Measurements from ENCODE around the gene ABHD5. TPM values are rescaled to one million over a fixed set of nuclear protein-coding genes. Genes with fewer than 3 reads are reported as not detected.
A peak's percentile ranks its signal among the peaks of the same experiment; 100 is the strongest.

The ABHD5 gene
- total RNA-seq, 1 experiment from 2014 or later: 29.5 TPM

DNA sequence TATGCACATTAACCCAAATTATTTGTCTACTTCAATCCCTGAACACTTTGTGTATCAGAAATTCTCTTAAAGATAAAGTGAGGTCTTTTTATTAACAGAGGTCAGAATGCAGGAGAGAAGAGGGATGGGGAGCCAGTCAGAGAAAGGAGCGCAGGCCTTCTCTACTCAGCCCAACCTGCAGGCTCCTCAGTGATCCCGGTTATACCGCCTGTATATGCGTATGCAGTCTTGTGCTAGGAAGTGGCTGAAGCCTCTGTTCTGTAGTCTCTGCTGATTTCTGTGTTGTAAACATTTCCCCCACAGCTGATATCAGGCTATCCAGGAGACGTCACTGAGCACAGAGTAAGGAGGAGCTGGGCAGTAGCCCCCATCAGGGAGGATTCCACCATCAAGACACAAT is 57.9 kb downstream of the ABHD5 start:
- ATAC-seq (no peak), DNase-seq (no peak)
- Histone ChIP-seq H3K36me3 (ENCODE audit: low read depth, low read length) (no peaks in the 10 kb centered on the region), H4K20me1 (ENCODE audit: low read length) (no peaks in the 10 kb centered on the region), H3K4me1 (ENCODE audit: insufficient read depth, low read length) (peaks cover 26% of the 10 kb centered on the region), H3K79me2 (ENCODE audit: low read length) (no peaks in the 10 kb centered on the region), H3K9me2 (replicated peaks; ENCODE audit: low read length) (no peaks in the 10 kb centered on the region), H3K27ac (ENCODE audit: low read length) (peak overlapping the region; percentile 53), H3K9ac (ENCODE audit: low read length) (no peak overlapping the region), H3K4me2 (ENCODE audit: low read length) (peak overlapping the region; percentile 35; the same call in 1 of the 2 replicates), H3K9me3 (ENCODE audit: low read length) (no peaks in the 10 kb centered on the region), H3F3A (ENCODE audit: low read length, unreplicated experiment) (no peaks in the 10 kb centered on the region), H2AFZ (ENCODE audit: low read length) (peak overlapping the region; percentile 63), H3K27me3 (ENCODE audit: low read length) (no peaks in the 10 kb centered on the region), H3K4me3 (ENCODE audit: low read length) (no peak overlapping the region)
- CTCF ChIA-PET: no interaction called here
- POLR2A ChIA-PET (ENCODE audit: unreplicated experiment): no interaction called here
- TF ChIP-seq EZH2 (IDR thresholded peaks at IDR 0.05; ENCODE audit: low read length, unreplicated experiment): no peak
- BruUV-seq (replicated peaks): no TSS peak
- intact Hi-C loops (cut with micrococcal nuclease): no loop called here

DNA sequence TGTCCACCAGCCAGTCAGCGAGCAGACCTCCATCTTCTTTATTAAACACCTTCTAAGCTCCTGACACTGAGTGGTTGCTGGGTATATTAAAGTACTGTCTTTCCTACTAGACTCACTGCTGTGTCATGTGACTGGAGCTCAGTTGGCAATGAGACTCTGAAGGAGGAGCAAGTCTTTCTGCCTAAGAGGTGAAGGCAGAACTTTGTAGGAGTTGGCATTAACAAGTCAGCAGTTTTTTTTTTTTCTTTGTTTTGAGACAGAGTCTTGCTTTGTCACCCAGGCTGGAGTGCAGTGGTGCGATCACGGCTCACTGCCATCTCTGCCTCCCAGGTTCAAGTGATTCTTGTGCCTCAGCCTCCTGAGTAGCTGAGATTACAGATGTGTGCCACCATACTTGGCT is 62.2 kb downstream of the ABHD5 start:
- H2AFZ ChIP-seq (ENCODE audit: low read length): no peak overlapping the region

DNA sequence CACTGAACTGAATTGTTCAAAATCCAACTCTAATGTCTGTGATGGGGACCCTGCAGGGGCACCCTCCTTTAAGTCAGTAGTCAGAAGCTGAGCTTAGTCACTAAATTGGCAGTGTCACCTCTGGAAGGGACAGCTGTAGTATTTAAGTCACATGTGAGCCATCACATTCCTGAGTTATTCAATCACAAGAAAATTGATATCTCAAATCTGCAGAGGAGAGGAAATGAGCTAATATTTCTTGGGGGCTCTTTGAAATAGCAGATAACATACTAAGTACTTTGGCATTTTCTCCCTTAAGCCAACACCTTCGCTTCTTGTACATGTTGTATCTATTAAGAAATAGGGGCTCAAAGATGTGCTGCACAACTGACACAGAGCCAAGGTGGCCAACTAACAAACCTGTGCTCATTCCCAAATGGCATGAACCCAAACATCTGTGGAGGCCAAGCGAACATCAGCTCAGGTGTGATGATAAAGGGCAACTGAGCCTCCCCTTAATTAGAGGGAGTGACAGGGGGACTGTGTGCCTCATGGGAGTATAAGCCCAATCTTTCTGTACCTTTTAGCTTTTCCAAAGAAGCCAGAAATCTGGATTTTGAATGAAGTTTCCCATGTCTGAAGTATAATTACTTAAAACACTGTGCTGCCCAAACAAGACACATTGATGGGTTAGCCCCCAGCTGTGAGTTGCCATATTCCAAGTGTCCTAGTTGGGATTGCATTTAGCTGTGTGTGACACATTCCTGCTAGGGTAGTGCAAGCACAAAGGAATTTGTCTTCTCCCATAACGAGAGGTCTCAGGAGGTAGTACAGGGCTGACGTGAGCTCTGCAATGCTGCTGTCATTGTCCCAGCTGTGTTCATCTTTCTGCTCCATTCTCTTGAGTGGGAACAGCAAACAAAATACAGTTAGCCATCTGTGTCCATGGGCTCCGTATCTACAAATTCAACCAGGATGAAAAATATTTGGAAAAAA is 63.3 kb downstream of the ABHD5 start:
- Histone ChIP-seq H2AFZ (ENCODE audit: low read length) (no peak overlapping the region), H3K36me3 (ENCODE audit: low read depth, low read length) (no peaks in the 10 kb centered on the region), H3K9ac (ENCODE audit: low read length) (no peak overlapping the region), H4K20me1 (ENCODE audit: low read length) (no peaks in the 10 kb centered on the region), H3K27me3 (ENCODE audit: low read length) (no peaks in the 10 kb centered on the region), H3K9me3 (ENCODE audit: low read length) (no peaks in the 10 kb centered on the region), H3K4me3 (ENCODE audit: low read length) (no peak overlapping the region), H3K27ac (ENCODE audit: low read length) (peak overlapping the region; percentile 47), H3K9me2 (replicated peaks; ENCODE audit: low read length) (no peaks in the 10 kb centered on the region), H3K79me2 (ENCODE audit: low read length) (no peaks in the 10 kb centered on the region), H3K4me2 (ENCODE audit: low read length) (peak overlapping the region; percentile 71), H3K4me1 (ENCODE audit: insufficient read depth, low read length) (peaks cover 39% of the 10 kb centered on the region), H3F3A (ENCODE audit: low read length, unreplicated experiment) (no peaks in the 10 kb centered on the region)
- peak; percentile 95 for DNase-seq
- TF ChIP-seq EZH2 (IDR thresholded peaks at IDR 0.05; ENCODE audit: low read length, unreplicated experiment) (no peak), EZH2phosphoT487 (IDR thresholded peaks at IDR 0.05; ENCODE audit: borderline replicate concordance, low read length) (no peak)
- TF ChIP-seq, protein P1, sequence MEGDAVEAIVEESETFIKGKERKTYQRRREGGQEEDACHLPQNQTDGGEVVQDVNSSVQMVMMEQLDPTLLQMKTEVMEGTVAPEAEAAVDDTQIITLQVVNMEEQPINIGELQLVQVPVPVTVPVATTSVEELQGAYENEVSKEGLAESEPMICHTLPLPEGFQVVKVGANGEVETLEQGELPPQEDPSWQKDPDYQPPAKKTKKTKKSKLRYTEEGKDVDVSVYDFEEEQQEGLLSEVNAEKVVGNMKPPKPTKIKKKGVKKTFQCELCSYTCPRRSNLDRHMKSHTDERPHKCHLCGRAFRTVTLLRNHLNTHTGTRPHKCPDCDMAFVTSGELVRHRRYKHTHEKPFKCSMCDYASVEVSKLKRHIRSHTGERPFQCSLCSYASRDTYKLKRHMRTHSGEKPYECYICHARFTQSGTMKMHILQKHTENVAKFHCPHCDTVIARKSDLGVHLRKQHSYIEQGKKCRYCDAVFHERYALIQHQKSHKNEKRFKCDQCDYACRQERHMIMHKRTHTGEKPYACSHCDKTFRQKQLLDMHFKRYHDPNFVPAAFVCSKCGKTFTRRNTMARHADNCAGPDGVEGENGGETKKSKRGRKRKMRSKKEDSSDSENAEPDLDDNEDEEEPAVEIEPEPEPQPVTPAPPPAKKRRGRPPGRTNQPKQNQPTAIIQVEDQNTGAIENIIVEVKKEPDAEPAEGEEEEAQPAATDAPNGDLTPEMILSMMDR (conservative IDR thresholded peaks at IDR 0.05; ENCODE audit: low read depth, low read length): no peak
- BruUV-seq (replicated peaks): no TSS peak
- CTCF ChIA-PET: interaction anchor here (0.7 kb wide), 2 partner anchors 210 kb away, joined by 3 read pairs; no protein-coding TSS in a partner anchor
- POLR2A ChIA-PET (ENCODE audit: unreplicated experiment): no interaction called here
- ATAC-seq: peak; percentile 77
- intact Hi-C loops (cut with micrococcal nuclease): loop anchor here (10.0 kb wide), 1 partner anchor 589 kb away; no protein-coding TSS in a partner anchor

More for the DNA sequence above, 62.2 kb downstream of the ABHD5 start:
- peaks cover 38% of the 10 kb centered on the region for H3K4me1 ChIP-seq (ENCODE audit: insufficient read depth, low read length)
- TF ChIP-seq EZH2phosphoT487 (IDR thresholded peaks at IDR 0.05; ENCODE audit: borderline replicate concordance, low read length): no peak
- no peak for TF ChIP-seq EZH2 (IDR thresholded peaks at IDR 0.05; ENCODE audit: low read length, unreplicated experiment)
- TF ChIP-seq, protein P1 (conservative IDR thresholded peaks at IDR 0.05; ENCODE audit: low read depth, low read length): no peak
- H3K79me2 ChIP-seq (ENCODE audit: low read length): no peaks in the 10 kb centered on the region
- no peak overlapping the region for H3K4me2 ChIP-seq (ENCODE audit: low read length)
- no TSS peak for BruUV-seq (replicated peaks)
- no peaks in the 10 kb centered on the region for H3K9me3 ChIP-seq (ENCODE audit: low read length)
- CTCF ChIA-PET: interaction anchor here (0.7 kb wide), 1 partner anchor 208 kb away, joined by 3 read pairs; no protein-coding TSS in a partner anchor
- no peaks in the 10 kb centered on the region for H3F3A ChIP-seq (ENCODE audit: low read length, unreplicated experiment)
- no peak for ATAC-seq
- no peaks in the 10 kb centered on the region for H4K20me1 ChIP-seq (ENCODE audit: low read length)
- H3K4me3 ChIP-seq (ENCODE audit: low read length): no peak overlapping the region
- intact Hi-C loops (cut with micrococcal nuclease): loop anchor here (10.0 kb wide), 1 partner anchor 588 kb away; no protein-coding TSS in a partner anchor
- POLR2A ChIA-PET (ENCODE audit: unreplicated experiment): no interaction called here
- no peaks in the 10 kb centered on the region for H3K9me2 ChIP-seq (replicated peaks; ENCODE audit: low read length)
- H3K27ac ChIP-seq (ENCODE audit: low read length): no peak overlapping the region
- H3K9ac ChIP-seq (ENCODE audit: low read length): no peak overlapping the region
- no peak for DNase-seq
- H3K27me3 ChIP-seq (ENCODE audit: low read length): no peaks in the 10 kb centered on the region
- no peaks in the 10 kb centered on the region for H3K36me3 ChIP-seq (ENCODE audit: low read depth, low read length)
